ENCODE measurements around the gene TOX3. TPM values are rescaled to one million over a fixed set of nuclear protein-coding genes. Genes with fewer than 3 reads are reported as not detected.

TOX3 gene
- total and polyA plus RNA-seq, 2 experiments from 2014 or later, result 9.8 to 15.6 TPM

DNA sequence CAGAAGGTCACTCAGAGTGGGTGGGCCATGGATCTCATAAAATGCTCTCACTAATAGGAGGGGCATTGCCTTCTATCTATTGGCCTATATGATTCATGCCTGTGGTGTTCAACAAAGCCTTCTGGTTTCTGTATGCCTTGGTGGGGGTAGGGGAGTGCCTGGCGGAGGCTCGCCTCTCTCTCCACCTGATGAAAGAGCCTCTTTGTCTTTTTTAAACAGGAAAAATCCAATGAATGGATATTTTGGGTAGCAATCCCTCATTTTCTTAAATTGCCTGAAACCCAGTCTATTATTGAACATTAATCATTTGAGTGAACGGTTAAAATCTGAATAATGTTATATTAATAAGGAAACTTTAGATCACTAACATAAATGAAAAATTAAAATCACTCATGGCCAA lies 90.6 kb downstream of the TOX3 start (continued):
- no peak for TF ChIP-seq REST (IDR thresholded peaks at IDR 0.05; ENCODE audit: unreplicated experiment)
- TF ChIP-seq CREB1 (CRISPR knock-in tag; IDR thresholded peaks at IDR 0.05; ENCODE audit: low read depth), result no peak
- TF ChIP-seq EZH2 (IDR thresholded peaks at IDR 0.05; ENCODE audit: low read depth, unreplicated experiment), result no peak
- TF ChIP-seq, protein P1, sequence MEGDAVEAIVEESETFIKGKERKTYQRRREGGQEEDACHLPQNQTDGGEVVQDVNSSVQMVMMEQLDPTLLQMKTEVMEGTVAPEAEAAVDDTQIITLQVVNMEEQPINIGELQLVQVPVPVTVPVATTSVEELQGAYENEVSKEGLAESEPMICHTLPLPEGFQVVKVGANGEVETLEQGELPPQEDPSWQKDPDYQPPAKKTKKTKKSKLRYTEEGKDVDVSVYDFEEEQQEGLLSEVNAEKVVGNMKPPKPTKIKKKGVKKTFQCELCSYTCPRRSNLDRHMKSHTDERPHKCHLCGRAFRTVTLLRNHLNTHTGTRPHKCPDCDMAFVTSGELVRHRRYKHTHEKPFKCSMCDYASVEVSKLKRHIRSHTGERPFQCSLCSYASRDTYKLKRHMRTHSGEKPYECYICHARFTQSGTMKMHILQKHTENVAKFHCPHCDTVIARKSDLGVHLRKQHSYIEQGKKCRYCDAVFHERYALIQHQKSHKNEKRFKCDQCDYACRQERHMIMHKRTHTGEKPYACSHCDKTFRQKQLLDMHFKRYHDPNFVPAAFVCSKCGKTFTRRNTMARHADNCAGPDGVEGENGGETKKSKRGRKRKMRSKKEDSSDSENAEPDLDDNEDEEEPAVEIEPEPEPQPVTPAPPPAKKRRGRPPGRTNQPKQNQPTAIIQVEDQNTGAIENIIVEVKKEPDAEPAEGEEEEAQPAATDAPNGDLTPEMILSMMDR (conservative IDR thresholded peaks at IDR 0.05; ENCODE audit: low read depth in 2 of 2), result no peak
- no peak for TF ChIP-seq POLR2AphosphoS5 (IDR thresholded peaks at IDR 0.05; ENCODE audit: low read depth)
- TF ChIP-seq ZNF114 (CRISPR knock-in tag; IDR thresholded peaks at IDR 0.05), result no peak
- TF ChIP-seq JUNB (IDR thresholded peaks at IDR 0.05; ENCODE audit: unreplicated experiment), result no peak
- TF ChIP-seq EZH2phosphoT487 (IDR thresholded peaks at IDR 0.05; ENCODE audit: unreplicated experiment), result no peak
- no peak for TF ChIP-seq ETS1 (IDR thresholded peaks at IDR 0.05)

DNA sequence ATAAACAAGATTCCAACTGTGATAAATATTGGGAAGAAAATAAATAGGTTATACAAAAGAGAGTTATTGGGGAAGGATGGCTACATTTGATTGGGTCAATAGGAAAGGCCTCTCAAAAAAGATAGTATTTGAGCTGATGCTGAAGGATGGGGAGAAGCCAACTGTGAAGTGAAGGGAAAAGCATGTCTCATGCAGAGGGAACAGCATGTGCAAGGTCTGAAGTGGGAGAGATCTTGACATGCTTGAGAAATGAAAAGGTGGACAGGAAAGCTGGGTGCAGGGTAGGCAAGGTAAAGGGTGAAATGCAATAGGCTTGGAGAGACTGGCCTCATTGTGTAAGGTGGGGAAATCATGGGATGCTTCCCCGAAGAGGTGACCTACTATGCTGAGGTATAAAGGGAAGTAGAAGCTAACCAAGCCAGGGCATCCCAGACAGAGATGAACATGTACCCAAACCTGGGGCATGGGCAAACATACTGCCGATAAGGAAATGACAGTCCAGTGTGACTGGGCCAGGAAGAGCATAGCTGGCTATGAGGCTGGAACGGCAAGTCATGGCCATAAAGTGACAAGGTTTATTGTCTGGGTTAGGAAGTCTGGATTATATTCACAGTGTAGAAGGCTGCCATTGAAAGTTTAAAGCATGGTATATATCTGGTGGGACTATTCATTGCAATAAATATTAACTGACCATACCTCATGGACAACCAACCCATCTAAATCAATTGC lies 91.2 kb downstream of the TOX3 start:
- Histone ChIP-seq H3F3A (replicated peaks; ENCODE audit: low read depth) (no peaks in the 10 kb centered on the region), H3K27ac (ENCODE audit: low read depth) (no peak overlapping the region), H3K79me2 (replicated peaks; ENCODE audit: insufficient read depth) (peaks cover 7% of the 10 kb centered on the region; the same call in 1 of the 2 replicates), H3K36me3 (ENCODE audit: insufficient read depth) (no peaks in the 10 kb centered on the region; the same call in 1 of the 2 replicates), H3K4me3 (no peak overlapping the region), H3K4me1 (ENCODE audit: insufficient read depth) (peaks cover 50% of the 10 kb centered on the region), H3K27me3 (ENCODE audit: insufficient read depth) (no peaks in the 10 kb centered on the region), H2AFZ (no peak overlapping the region), H4K20me1 (replicated peaks; ENCODE audit: insufficient read depth) (no peaks in the 10 kb centered on the region), H3K4me2 (peak overlapping the region; percentile 21; the same call in 1 of the 2 replicates), H3K9me2 (ENCODE audit: insufficient read depth) (0 out of 2 replicates have a peak, but pooled peaks cover 4% of the 10 kb centered on the region)
- H3K27ac Mint-ChIP-seq, result peak overlapping the region; percentile 10; the same call in 1 of the 2 replicates
- DNase-seq (ENCODE audit: low spot score), result no peak
- no peak for ATAC-seq
- H3K9me3 Mint-ChIP-seq, result no peaks in the 10 kb centered on the region
- H3K36me3 Mint-ChIP-seq (ENCODE audit: low read depth), result peaks cover 13% of the 10 kb centered on the region; the same call in 2 of the 3 replicates
- H3K27me3 Mint-ChIP-seq (ENCODE audit: insufficient read depth, low read depth, poor library complexity), result peaks cover 1% of the 10 kb centered on the region
- no peak overlapping the region for H3K4me3 Mint-ChIP-seq
- H3K4me1 Mint-ChIP-seq, result peaks cover 50% of the 10 kb centered on the region
- TF ChIP-seq ETS1 (IDR thresholded peaks at IDR 0.05) (no peak), JUNB (IDR thresholded peaks at IDR 0.05; ENCODE audit: unreplicated experiment) (no peak)
- TF ChIP-seq, protein P2, sequence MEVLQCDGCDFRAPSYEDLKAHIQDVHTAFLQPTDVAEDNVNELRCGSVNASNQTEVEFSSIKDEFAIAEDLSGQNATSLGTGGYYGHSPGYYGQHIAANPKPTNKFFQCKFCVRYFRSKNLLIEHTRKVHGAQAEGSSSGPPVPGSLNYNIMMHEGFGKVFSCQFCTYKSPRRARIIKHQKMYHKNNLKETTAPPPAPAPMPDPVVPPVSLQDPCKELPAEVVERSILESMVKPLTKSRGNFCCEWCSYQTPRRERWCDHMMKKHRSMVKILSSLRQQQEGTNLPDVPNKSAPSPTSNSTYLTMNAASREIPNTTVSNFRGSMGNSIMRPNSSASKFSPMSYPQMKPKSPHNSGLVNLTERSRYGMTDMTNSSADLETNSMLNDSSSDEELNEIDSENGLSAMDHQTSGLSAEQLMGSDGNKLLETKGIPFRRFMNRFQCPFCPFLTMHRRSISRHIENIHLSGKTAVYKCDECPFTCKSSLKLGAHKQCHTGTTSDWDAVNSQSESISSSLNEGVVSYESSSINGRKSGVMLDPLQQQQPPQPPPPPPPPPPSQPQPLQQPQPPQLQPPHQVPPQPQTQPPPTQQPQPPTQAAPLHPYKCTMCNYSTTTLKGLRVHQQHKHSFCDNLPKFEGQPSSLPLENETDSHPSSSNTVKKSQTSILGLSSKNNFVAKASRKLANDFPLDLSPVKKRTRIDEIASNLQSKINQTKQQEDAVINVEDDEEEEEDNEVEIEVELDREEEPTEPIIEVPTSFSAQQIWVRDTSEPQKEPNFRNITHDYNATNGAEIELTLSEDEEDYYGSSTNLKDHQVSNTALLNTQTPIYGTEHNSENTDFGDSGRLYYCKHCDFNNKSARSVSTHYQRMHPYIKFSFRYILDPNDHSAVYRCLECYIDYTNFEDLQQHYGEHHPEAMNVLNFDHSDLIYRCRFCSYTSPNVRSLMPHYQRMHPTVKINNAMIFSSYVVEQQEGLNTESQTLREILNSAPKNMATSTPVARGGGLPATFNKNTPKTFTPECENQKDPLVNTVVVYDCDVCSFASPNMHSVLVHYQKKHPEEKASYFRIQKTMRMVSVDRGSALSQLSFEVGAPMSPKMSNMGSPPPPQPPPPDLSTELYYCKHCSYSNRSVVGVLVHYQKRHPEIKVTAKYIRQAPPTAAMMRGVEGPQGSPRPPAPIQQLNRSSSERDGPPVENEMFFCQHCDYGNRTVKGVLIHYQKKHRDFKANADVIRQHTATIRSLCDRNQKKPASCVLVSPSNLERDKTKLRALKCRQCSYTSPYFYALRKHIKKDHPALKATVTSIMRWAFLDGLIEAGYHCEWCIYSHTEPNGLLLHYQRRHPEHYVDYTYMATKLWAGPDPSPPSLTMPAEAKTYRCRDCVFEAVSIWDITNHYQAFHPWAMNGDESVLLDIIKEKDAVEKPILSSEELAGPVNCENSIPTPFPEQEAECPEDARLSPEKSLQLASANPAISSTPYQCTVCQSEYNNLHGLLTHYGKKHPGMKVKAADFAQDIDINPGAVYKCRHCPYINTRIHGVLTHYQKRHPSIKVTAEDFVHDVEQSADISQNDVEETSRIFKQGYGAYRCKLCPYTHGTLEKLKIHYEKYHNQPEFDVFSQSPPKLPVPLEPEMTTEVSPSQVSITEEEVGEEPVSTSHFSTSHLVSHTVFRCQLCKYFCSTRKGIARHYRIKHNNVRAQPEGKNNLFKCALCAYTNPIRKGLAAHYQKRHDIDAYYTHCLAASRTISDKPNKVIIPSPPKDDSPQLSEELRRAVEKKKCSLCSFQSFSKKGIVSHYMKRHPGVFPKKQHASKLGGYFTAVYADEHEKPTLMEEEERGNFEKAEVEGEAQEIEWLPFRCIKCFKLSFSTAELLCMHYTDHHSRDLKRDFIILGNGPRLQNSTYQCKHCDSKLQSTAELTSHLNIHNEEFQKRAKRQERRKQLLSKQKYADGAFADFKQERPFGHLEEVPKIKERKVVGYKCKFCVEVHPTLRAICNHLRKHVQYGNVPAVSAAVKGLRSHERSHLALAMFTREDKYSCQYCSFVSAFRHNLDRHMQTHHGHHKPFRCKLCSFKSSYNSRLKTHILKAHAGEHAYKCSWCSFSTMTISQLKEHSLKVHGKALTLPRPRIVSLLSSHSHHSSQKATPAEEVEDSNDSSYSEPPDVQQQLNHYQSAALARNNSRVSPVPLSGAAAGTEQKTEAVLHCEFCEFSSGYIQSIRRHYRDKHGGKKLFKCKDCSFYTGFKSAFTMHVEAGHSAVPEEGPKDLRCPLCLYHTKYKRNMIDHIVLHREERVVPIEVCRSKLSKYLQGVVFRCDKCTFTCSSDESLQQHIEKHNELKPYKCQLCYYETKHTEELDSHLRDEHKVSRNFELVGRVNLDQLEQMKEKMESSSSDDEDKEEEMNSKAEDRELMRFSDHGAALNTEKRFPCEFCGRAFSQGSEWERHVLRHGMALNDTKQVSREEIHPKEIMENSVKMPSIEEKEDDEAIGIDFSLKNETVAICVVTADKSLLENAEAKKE (CRISPR knock-in tag; IDR thresholded peaks at IDR 0.05), result no peak
